ENCODE results near the gene APOBEC3G.

APOBEC3G gene

GRCh38 chr22:39092111-39092862, 15.2 kb downstream of the APOBEC3G start:
- DNase-seq, result no peak

GRCh38 chr22:39094717-39095389, 17.8 kb downstream of the APOBEC3G start:
- no peak for DNase-seq

GRCh38 chr22:39095971-39096370, 18.9 kb downstream of the APOBEC3G start:
- no peak for DNase-seq

- no peak for DNase-seq
Observed at GRCh38 chr22:39097098-39098020, 20.3 kb downstream of the APOBEC3G start, which contains the start of gene APOBEC3H. Gene APOBEC3H, plus strand, starts transcription at chr22:39097244. Its CDS starts 3,035 bp downstream, at chr22:39100279.

GRCh38 chr22:39098026-39098425, 21.0 kb downstream of the APOBEC3G start:
- DNase-seq, result no peak

GRCh38 chr22:39098576-39098975, 21.5 kb downstream of the APOBEC3G start:
- DNase-seq, result no peak

GRCh38 chr22:39101226-39101625, 24.2 kb downstream of the APOBEC3G start:
- no peak for DNase-seq

GRCh38 chr22:39103431-39103830, 26.4 kb downstream of the APOBEC3G start:
- no peak for DNase-seq

GRCh38 chr22:39106326-39106725, 29.3 kb downstream of the APOBEC3G start:
- no peak for DNase-seq

- DNase-seq, result no peak
Observed at GRCh38 chr22:39108487-39108886, 31.4 kb downstream of the APOBEC3G start.

GRCh38 chr22:39109361-39109760, 32.3 kb downstream of the APOBEC3G start:
- no peak for DNase-seq

- no peak for DNase-seq
Observed at GRCh38 chr22:39110631-39111561, 33.8 kb downstream of the APOBEC3G start.

- no peak for DNase-seq
Observed at GRCh38 chr22:39114112-39114511, 37.0 kb downstream of the APOBEC3G start.

GRCh38 chr22:39115570-39115969, 38.5 kb downstream of the APOBEC3G start:
- no peak for DNase-seq

GRCh38 chr22:39115977-39116621, 39.0 kb downstream of the APOBEC3G start:
- DNase-seq, result no peak

GRCh38 chr22:39117585-39118191, 40.6 kb downstream of the APOBEC3G start:
- DNase-seq, result no peak

GRCh38 chr22:39120983-39121382, 43.9 kb downstream of the APOBEC3G start:
- DNase-seq, result no peak

- no peak for DNase-seq
Observed at GRCh38 chr22:39122772-39123470, 45.8 kb downstream of the APOBEC3G start.

- DNase-seq, result no peak
Observed at GRCh38 chr22:39123751-39124581, 46.9 kb downstream of the APOBEC3G start.

- DNase-seq, result no peak
Observed at GRCh38 chr22:39125622-39126021, 48.5 kb downstream of the APOBEC3G start.
